Activated naive CD8-positive, alpha-beta T cell treated with anti-CD3 and anti-CD28 coated beads, Interleukin-2, amount 50 U/mL, for 24 hours (primary cell): ENCODE results near the gene DPF3.

Experiments used
- ATAC-seq: fragments of 150-1000 bp; cut with Tn5 transposase; one replicate; pipeline ENCODE4 v1.10.0; 2021
- DNase-seq: peaks from one replicate; pipeline ENCODE4 v3.0.0; 2021
- H3K27ac Mint-ChIP-seq: one replicate; pipeline ENCODE4 v1.8.0; 2021; ENCODE audit warnings: mild to moderate bottlenecking, mixed read lengths
- H3K27me3 Mint-ChIP-seq: one replicate; pipeline ENCODE4 v1.8.0; 2021; ENCODE audit warnings: mixed read lengths
- H3K36me3 Mint-ChIP-seq: one replicate; pipeline ENCODE4 v1.8.0; 2021; ENCODE audit warnings: low read depth, mixed read lengths
- H3K4me1 Mint-ChIP-seq: one replicate; pipeline ENCODE4 v1.8.0; 2021; ENCODE audit warnings: mixed read lengths
- H3K4me3 Mint-ChIP-seq: one replicate; pipeline ENCODE4 v1.8.0; 2021; ENCODE audit warnings: mild to moderate bottlenecking, moderate library complexity, mixed read lengths
- H3K9me3 Mint-ChIP-seq: one replicate; pipeline ENCODE4 v1.8.0; 2021; ENCODE audit warnings: mixed read lengths

The DPF3 gene

DNA sequence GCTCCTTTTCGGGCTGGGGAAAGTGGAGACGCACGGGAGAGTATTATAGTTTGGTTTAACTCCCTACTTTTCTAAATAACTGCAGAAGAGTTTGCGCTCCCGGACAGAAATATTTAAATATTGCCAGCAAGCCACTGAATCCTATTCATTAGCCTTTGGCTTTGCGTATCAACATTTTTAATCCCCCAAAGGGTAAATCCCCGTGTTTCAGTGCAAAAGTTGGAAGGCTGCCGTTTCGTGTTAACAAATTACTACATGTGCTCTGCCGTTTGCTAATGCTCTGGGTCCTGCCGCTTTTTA, 372 bp upstream of the DPF3 start:
- no peaks in the 10 kb centered on the region for H3K9me3 Mint-ChIP-seq

DNA sequence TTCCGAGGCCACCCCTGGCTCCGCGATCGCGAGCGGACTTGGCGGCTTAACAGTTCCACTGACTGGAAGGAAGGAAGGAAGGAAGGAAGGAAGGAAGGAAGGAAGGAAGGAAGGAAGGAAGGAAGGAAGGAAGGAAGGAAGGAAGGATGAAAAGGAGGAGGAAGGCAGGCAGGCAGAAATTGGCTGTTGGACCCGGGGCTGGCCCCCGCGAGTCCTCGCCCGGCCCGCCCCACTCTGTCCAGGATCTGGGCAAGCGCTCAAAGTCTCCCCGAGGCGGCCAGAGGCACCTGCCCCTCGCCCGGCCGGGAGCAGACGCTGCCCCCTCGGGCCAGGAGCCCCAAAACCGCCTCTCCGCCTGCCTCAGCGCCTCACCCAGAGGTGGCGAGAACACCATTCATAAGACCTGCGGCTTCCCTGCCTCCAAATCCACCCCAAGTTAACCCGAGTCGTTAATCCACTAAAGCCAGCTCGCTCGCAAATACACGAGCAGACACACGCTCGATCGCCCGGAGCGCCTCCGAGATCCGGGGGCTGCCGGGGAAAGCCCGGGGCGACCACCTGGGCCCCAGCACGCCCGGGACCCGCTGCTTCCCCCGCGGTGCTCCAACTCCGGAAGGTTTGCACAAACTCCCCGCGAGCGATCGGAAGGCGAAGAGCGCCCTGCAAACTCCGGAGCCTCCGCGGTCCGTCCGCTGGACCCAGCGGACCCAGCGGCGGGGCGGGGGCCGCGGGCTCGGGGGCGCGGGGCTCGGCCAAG, 844 bp downstream of the DPF3 start:
- Mint-ChIP-seq H3K36me3 (no peaks in the 10 kb centered on the region), H3K27me3 (peaks cover 65% of the 10 kb centered on the region), H3K9me3 (no peaks in the 10 kb centered on the region), H3K4me3 (peak overlapping the region; percentile 88), H3K4me1 (peaks cover 24% of the 10 kb centered on the region), H3K27ac (peak overlapping the region; percentile 82)
- DNase-seq (peak; percentile 37), ATAC-seq (peak; percentile 9)

More for the DNA sequence above, 372 bp upstream of the DPF3 start:
- DNase-seq, result no peak
- H3K4me3 Mint-ChIP-seq, result peak overlapping the region; percentile 83
- no peaks in the 10 kb centered on the region for H3K36me3 Mint-ChIP-seq
- H3K4me1 Mint-ChIP-seq, result peaks cover 24% of the 10 kb centered on the region
- peak overlapping the region; percentile 80 for H3K27ac Mint-ChIP-seq
- ATAC-seq, result no peak
- peaks cover 65% of the 10 kb centered on the region for H3K27me3 Mint-ChIP-seq

GRCh38 chr14:72892103-72892878, 1.6 kb downstream of the DPF3 start:
- DNase-seq (peak; percentile 26), ATAC-seq (no peak)
- H3K4me3 Mint-ChIP-seq, result peak overlapping the region; percentile 88
- peak overlapping the region; percentile 82 for H3K27ac Mint-ChIP-seq
- H3K9me3 Mint-ChIP-seq, result no peaks in the 10 kb centered on the region
- peaks cover 24% of the 10 kb centered on the region for H3K4me1 Mint-ChIP-seq
- H3K27me3 Mint-ChIP-seq, result peaks cover 62% of the 10 kb centered on the region
- H3K36me3 Mint-ChIP-seq, result no peaks in the 10 kb centered on the region

DNA sequence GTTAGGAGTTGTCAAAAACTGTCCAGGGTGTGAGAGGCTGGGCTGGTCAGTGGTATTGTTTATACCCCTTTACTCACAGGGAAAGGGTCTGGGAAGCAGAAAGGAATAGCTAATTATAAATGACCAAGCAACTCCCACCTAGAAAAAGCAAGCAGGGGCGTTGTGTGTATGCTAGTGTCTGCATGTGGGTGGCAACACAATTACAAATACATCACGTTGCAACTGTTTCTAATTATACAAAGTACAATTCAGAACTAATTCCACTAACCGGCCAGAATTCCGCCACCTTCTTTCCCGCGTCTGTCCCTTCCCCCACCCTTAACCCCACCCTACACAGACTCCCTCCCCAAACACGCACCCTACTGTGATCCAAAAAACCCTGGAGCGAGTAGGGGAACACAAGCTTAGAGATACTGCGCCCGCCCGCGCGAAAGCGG, 2.2 kb downstream of the DPF3 start:
- DNase-seq, result no peak
- peak overlapping the region; percentile 88 for H3K4me3 Mint-ChIP-seq
- H3K27ac Mint-ChIP-seq, result no peak overlapping the region
- peaks cover 24% of the 10 kb centered on the region for H3K4me1 Mint-ChIP-seq
- H3K9me3 Mint-ChIP-seq, result no peaks in the 10 kb centered on the region
- peaks cover 57% of the 10 kb centered on the region for H3K27me3 Mint-ChIP-seq
- H3K36me3 Mint-ChIP-seq, result no peaks in the 10 kb centered on the region
- no peak for ATAC-seq

GRCh38 chr14:72889366-72889765, 4.5 kb downstream of the DPF3 start:
- Mint-ChIP-seq H3K9me3 (no peaks in the 10 kb centered on the region), H3K4me3 (no peak overlapping the region), H3K4me1 (peaks cover 16% of the 10 kb centered on the region), H3K27ac (no peak overlapping the region), H3K36me3 (no peaks in the 10 kb centered on the region), H3K27me3 (peaks cover 38% of the 10 kb centered on the region)
- ATAC-seq (no peak), DNase-seq (no peak)

GRCh38 chr14:72888636-72889201, 5.2 kb downstream of the DPF3 start:
- Mint-ChIP-seq H3K27me3 (peaks cover 33% of the 10 kb centered on the region), H3K9me3 (no peaks in the 10 kb centered on the region), H3K4me1 (peaks cover 14% of the 10 kb centered on the region), H3K36me3 (no peaks in the 10 kb centered on the region), H3K4me3 (no peak overlapping the region), H3K27ac (no peak overlapping the region)
- no peak for ATAC-seq
- no peak for DNase-seq

- Mint-ChIP-seq H3K36me3 (no peaks in the 10 kb centered on the region), H3K27ac (no peak overlapping the region), H3K4me1 (peaks cover 17% of the 10 kb centered on the region), H3K9me3 (no peaks in the 10 kb centered on the region), H3K4me3 (no peak overlapping the region), H3K27me3 (peaks cover 32% of the 10 kb centered on the region)
- no peak for DNase-seq
- no peak for ATAC-seq
Observed at GRCh38 chr14:72888192-72888591, 5.7 kb downstream of the DPF3 start.

- no peak overlapping the region for H3K4me3 Mint-ChIP-seq
- no peaks in the 10 kb centered on the region for H3K9me3 Mint-ChIP-seq
- DNase-seq (no peak), ATAC-seq (no peak)
- H3K27me3 Mint-ChIP-seq, result peaks cover 27% of the 10 kb centered on the region
- H3K4me1 Mint-ChIP-seq, result peaks cover 17% of the 10 kb centered on the region
- H3K27ac Mint-ChIP-seq, result no peak overlapping the region
- no peaks in the 10 kb centered on the region for H3K36me3 Mint-ChIP-seq
Observed at GRCh38 chr14:72887514-72887913, 6.4 kb downstream of the DPF3 start.

DNA sequence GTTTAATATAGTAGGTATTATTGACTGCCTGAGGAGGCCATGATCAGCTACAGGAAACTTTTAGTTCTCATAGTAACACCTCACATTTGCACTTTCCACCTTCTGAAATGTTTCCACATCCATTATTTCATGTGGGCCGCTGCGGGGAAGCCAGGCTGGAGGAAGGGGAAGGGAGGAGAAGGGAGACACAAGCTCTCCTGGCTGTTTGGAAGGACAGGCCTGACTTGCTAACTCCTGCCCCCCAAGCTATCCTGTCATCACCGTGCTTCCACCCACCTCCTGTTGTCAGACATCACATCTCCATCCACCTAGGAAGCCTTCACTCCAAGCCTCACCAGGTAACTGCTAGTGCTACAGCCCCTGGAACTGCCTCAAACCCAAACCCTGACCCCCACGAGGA, 9.5 kb downstream of the DPF3 start:
- H3K27ac Mint-ChIP-seq, result no peak overlapping the region
- no peak for ATAC-seq
- peaks cover 4% of the 10 kb centered on the region for H3K27me3 Mint-ChIP-seq
- H3K4me1 Mint-ChIP-seq, result peaks cover 19% of the 10 kb centered on the region
- H3K9me3 Mint-ChIP-seq, result no peaks in the 10 kb centered on the region
- no peaks in the 10 kb centered on the region for H3K36me3 Mint-ChIP-seq
- H3K4me3 Mint-ChIP-seq, result no peak overlapping the region
- no peak for DNase-seq

- peak overlapping the region; percentile 44 for H3K27ac Mint-ChIP-seq
Observed at GRCh38 chr14:72883961-72884360, 9.9 kb downstream of the DPF3 start.

DNA sequence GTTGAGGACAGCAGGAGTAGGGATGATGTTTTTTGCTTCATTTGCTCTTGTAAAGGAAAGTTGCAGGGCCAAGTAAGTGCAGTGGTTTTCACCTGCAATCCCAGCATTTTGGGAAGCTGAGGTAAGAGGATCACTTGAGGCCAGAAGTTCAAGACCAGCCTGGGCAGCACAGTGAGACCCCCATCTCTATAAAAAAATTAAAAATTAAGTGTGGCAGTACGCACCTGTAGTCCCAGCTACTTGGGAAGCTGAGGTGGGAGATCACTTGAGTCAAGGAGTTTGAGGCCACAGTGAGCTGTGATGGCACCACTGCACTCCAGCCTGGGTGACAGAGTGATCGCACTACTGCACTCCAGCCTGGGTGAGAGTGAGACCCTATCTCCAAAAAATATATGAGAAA, 10.8 kb downstream of the DPF3 start:
- H3K4me3 Mint-ChIP-seq, result no peak overlapping the region
- no peaks in the 10 kb centered on the region for H3K9me3 Mint-ChIP-seq
- peaks cover 19% of the 10 kb centered on the region for H3K4me1 Mint-ChIP-seq
- DNase-seq (no peak), ATAC-seq (no peak)
- no peak overlapping the region for H3K27ac Mint-ChIP-seq
- peaks cover 3% of the 10 kb centered on the region for H3K27me3 Mint-ChIP-seq
- H3K36me3 Mint-ChIP-seq, result no peaks in the 10 kb centered on the region

More at GRCh38 chr14:72883961-72884360, 9.9 kb downstream of the DPF3 start:
- Mint-ChIP-seq H3K27me3 (peaks cover 3% of the 10 kb centered on the region), H3K4me3 (no peak overlapping the region), H3K9me3 (no peaks in the 10 kb centered on the region), H3K4me1 (peaks cover 19% of the 10 kb centered on the region), H3K36me3 (no peaks in the 10 kb centered on the region)
- DNase-seq (peak; percentile 20), ATAC-seq (peak; percentile 78)

- Mint-ChIP-seq H3K27ac (no peak overlapping the region), H3K27me3 (peaks cover under 1% of the 10 kb centered on the region), H3K4me3 (no peak overlapping the region), H3K36me3 (no peaks in the 10 kb centered on the region), H3K9me3 (no peaks in the 10 kb centered on the region), H3K4me1 (peaks cover 19% of the 10 kb centered on the region)
- ATAC-seq (no peak), DNase-seq (no peak)
Observed at GRCh38 chr14:72882463-72882862, 11.4 kb downstream of the DPF3 start.

GRCh38 chr14:72882047-72882446, 11.9 kb downstream of the DPF3 start:
- Mint-ChIP-seq H3K27me3 (no peaks in the 10 kb centered on the region), H3K9me3 (no peaks in the 10 kb centered on the region), H3K4me1 (peaks cover 19% of the 10 kb centered on the region), H3K36me3 (no peaks in the 10 kb centered on the region), H3K4me3 (no peak overlapping the region), H3K27ac (no peak overlapping the region)
- DNase-seq (no peak), ATAC-seq (no peak)

DNA sequence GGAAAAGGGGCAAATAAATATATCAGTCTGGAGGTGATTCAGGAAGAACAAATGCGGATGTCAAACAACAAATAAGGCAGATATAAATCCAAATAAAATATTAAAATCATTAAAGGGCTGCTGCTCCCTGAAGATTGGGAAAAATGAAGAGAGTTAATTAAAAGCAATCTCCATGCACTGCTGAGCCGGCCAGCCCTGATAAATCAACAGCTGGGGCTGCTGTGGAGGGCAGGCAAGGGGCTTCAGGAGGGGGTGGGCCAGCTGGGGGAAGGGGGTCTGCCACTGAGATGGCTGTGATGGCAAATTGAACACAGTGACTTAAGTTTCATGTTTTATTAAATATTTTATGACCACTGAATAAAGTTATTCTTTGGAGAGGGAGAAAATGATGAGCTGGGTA, 12.4 kb downstream of the DPF3 start:
- H3K4me3 Mint-ChIP-seq, result no peak overlapping the region
- no peaks in the 10 kb centered on the region for H3K27me3 Mint-ChIP-seq
- no peaks in the 10 kb centered on the region for H3K36me3 Mint-ChIP-seq
- DNase-seq (no peak), ATAC-seq (no peak)
- H3K4me1 Mint-ChIP-seq, result peaks cover 19% of the 10 kb centered on the region
- H3K27ac Mint-ChIP-seq, result no peak overlapping the region
- H3K9me3 Mint-ChIP-seq, result no peaks in the 10 kb centered on the region

- ATAC-seq (no peak), DNase-seq (no peak)
- H3K27me3 Mint-ChIP-seq, result no peaks in the 10 kb centered on the region
- H3K9me3 Mint-ChIP-seq, result no peaks in the 10 kb centered on the region
- no peak overlapping the region for H3K4me3 Mint-ChIP-seq
- H3K36me3 Mint-ChIP-seq, result no peaks in the 10 kb centered on the region
- no peak overlapping the region for H3K27ac Mint-ChIP-seq
- peaks cover 19% of the 10 kb centered on the region for H3K4me1 Mint-ChIP-seq
Observed at GRCh38 chr14:72880820-72881219, 13.1 kb downstream of the DPF3 start.
